ENCODE data around the gene CLMP. TPM values are rescaled to one million over a fixed set of nuclear protein-coding genes. Genes with fewer than 3 reads are reported as not detected.

The CLMP gene
- total and polyA plus RNA-seq, 4 experiments from 2014 or later: 0.41 to 0.97 (median 0.53) TPM

DNA sequence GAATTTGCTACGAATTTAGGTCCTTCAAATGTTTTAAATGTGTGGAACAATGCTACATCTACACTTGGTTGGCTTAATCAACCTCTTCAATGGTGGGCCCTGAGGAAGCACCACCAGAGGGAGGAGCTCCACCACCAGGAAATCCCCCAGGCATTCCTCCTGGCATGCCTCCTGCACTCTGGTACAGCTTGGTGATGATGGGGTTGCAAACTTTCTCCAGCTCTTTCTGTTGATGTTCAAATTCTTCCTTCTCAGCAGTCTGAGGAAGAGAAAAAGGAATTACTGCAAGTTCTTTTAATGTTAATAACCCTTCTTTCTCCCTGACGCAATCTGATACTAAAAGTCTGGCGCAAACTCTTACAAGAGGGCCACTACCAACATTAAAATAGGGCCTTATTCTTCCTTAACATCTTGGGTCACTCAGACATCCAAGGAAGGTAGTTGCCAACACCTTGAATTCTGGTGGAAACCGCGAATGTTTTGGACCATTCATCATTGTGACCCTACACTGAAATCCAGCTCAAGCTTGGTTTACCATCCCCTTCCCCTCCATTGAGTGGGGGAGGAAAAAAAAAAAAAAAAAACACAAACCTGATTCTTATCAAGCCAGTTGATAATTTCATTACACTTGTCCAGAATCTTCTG lies 137.3 kb downstream of the CLMP start:
- H3K4me1 ChIP-seq (ENCODE audit: insufficient read depth, low read length): peaks cover 63% of the 10 kb centered on the region
- peak overlapping the region; percentile 97 to 100 (median 99) for H3K4me3 Mint-ChIP-seq
- H3K9me3 ChIP-seq (ENCODE audit: control insufficient read depth in 1 of 2, low read length in 2 of 2): no peaks in the 10 kb centered on the region
- intact Hi-C loops (cut with micrococcal nuclease): no loop called here
- no peaks in the 10 kb centered on the region for H3K27me3 Mint-ChIP-seq
- peaks cover 51 to 94% (median 64%) of the 10 kb centered on the region in 4 donors for H3K4me1 Mint-ChIP-seq
- peak overlapping the region; percentile 99 for H3K27ac ChIP-seq (ENCODE audit: low read depth, low read length)
- H3K9me3 Mint-ChIP-seq: peaks cover 0 to 12% (median 0%) of the 10 kb centered on the region in 8 donors
- CTCF ChIA-PET (ENCODE audit: partially characterized antibody): interaction anchor here (0.7 to 16.8 kb wide), 10 partner anchors 10 to 376 kb away, joined by 3 to 414 read pairs (median 28); no protein-coding TSS in a partner anchor
- H3K27ac Mint-ChIP-seq: peak overlapping the region; percentile 88 to 99 (median 96)
- POLR2A ChIA-PET (ENCODE audit: partially characterized antibody): interaction anchor here (1.6 to 23.4 kb wide), 6 partner anchors 10 to 312 kb away, joined by 7 to 891 read pairs (median 128); partner anchors contain the start of gene HSPA8
- peak in 1 of 5 donors; percentile 16 for DNase-seq
- peaks cover 73 to 87% of the 10 kb centered on the region in 2 donors for H3K36me3 Mint-ChIP-seq
- H3K36me3 ChIP-seq (ENCODE audit: insufficient read depth, low read length): peaks cover 75% of the 10 kb centered on the region
- H3K27me3 ChIP-seq (ENCODE audit: insufficient read depth, low read length): no peaks in the 10 kb centered on the region
- H3K4me3 ChIP-seq (ENCODE audit: low read length in 2 of 2): peak overlapping the region; percentile 14 to 92

DNA sequence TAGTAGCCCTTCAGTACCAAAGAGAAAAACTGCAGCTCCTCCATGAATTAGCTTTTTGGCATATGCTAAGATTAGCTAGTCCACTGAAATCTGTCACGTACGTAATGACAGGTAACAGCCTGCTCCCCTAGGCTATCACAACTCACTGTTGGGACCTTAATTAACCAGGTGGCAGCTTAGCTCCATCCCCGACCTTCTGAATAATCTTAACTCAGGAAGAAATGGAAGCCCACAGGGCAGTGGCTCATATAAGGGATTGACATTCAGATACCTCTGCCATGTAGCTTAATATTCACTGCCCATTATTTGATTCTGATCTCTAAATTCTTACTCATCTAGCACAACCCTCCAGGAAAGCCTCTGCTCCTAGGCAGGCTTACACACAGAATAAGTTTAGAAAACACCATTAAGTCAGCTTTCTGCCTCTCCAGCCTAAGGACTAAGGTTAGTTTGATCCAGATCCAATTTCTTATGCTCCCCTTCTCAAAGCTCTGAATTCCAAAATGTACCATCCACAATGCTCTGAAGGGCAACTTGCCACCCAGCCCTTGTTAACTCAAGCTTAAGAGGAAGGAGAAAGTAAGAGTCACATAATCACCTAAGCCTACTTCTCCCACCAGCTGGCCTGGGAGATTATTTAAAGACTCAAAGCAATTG lies 138.1 kb downstream of the CLMP start:
- ChIA-PET CTCF (ENCODE audit: partially characterized antibody) (interaction anchor here (0.9 to 16.8 kb wide), 14 partner anchors 9 to 245 kb away, joined by 3 to 414 read pairs (median 8); no protein-coding TSS in a partner anchor), POLR2A (ENCODE audit: partially characterized antibody) (interaction anchor here (1.0 to 23.4 kb wide), 7 partner anchors 10 to 375 kb away, joined by 3 to 891 read pairs (median 19); partner anchors contain the start of gene HSPA8)
- Histone ChIP-seq H3K27ac (ENCODE audit: low read depth, low read length) (peak overlapping the region; percentile 99), H3K4me1 (ENCODE audit: insufficient read depth, low read length) (peaks cover 63% of the 10 kb centered on the region), H3K36me3 (ENCODE audit: insufficient read depth, low read length) (peaks cover 75% of the 10 kb centered on the region), H3K9me3 (ENCODE audit: control insufficient read depth in 1 of 2, low read length in 2 of 2) (no peaks in the 10 kb centered on the region), H3K4me3 (ENCODE audit: low read length in 2 of 2) (peak overlapping the region in 1 of 2 donors; percentile 9), H3K27me3 (ENCODE audit: insufficient read depth, low read length) (no peaks in the 10 kb centered on the region)
- Mint-ChIP-seq H3K27ac (peak overlapping the region; percentile 79 to 97 (median 92)), H3K36me3 (peaks cover 73 to 83% of the 10 kb centered on the region in 2 donors), H3K4me1 (peaks cover 51 to 87% (median 64%) of the 10 kb centered on the region in 4 donors), H3K9me3 (peaks cover 0 to 11% (median 0%) of the 10 kb centered on the region in 8 donors), H3K4me3 (peak overlapping the region; percentile 65 to 100 (median 99)), H3K27me3 (no peaks in the 10 kb centered on the region)
- no peak for DNase-seq
- intact Hi-C loops (cut with micrococcal nuclease): no loop called here

- peaks cover 61% of the 10 kb centered on the region for H3K36me3 ChIP-seq (ENCODE audit: insufficient read depth, low read length)
- DNase-seq: no peak
- H3K27ac Mint-ChIP-seq: peak overlapping the region; percentile 27 to 97 (median 87)
- ChIA-PET CTCF (ENCODE audit: partially characterized antibody) (interaction anchor here (0.6 to 16.8 kb wide), 24 partner anchors 8 to 478 kb away, joined by 3 to 414 read pairs (median 10); partner anchors contain the start of gene HSPA8), POLR2A (ENCODE audit: partially characterized antibody) (interaction anchor here (0.6 to 23.4 kb wide), 9 partner anchors 11 to 399 kb away, joined by 3 to 891 read pairs (median 4); partner anchors contain the start of gene HSPA8)
- H3K9me3 ChIP-seq (ENCODE audit: control insufficient read depth in 1 of 2, low read length in 2 of 2): no peaks in the 10 kb centered on the region
- intact Hi-C loops (cut with micrococcal nuclease): no loop called here
- no peaks in the 10 kb centered on the region for H3K27me3 ChIP-seq (ENCODE audit: insufficient read depth, low read length)
- peaks cover 63% of the 10 kb centered on the region for H3K4me1 ChIP-seq (ENCODE audit: insufficient read depth, low read length)
- H3K4me3 ChIP-seq (ENCODE audit: low read length in 2 of 2): no peak overlapping the region
- peaks cover 57 to 67% of the 10 kb centered on the region in 2 donors for H3K36me3 Mint-ChIP-seq
- H3K27me3 Mint-ChIP-seq: no peaks in the 10 kb centered on the region
- peak overlapping the region; percentile 99 for H3K27ac ChIP-seq (ENCODE audit: low read depth, low read length)
- peaks cover 0 to 8% (median 0%) of the 10 kb centered on the region in 8 donors for H3K9me3 Mint-ChIP-seq
- peak overlapping the region; percentile 20 to 100 (median 72) for H3K4me3 Mint-ChIP-seq
- H3K4me1 Mint-ChIP-seq: peaks cover 51 to 71% (median 58%) of the 10 kb centered on the region in 4 donors
Measured at GRCh38 chr11:123055191-123055901, 139.7 kb downstream of the CLMP start.

DNA sequence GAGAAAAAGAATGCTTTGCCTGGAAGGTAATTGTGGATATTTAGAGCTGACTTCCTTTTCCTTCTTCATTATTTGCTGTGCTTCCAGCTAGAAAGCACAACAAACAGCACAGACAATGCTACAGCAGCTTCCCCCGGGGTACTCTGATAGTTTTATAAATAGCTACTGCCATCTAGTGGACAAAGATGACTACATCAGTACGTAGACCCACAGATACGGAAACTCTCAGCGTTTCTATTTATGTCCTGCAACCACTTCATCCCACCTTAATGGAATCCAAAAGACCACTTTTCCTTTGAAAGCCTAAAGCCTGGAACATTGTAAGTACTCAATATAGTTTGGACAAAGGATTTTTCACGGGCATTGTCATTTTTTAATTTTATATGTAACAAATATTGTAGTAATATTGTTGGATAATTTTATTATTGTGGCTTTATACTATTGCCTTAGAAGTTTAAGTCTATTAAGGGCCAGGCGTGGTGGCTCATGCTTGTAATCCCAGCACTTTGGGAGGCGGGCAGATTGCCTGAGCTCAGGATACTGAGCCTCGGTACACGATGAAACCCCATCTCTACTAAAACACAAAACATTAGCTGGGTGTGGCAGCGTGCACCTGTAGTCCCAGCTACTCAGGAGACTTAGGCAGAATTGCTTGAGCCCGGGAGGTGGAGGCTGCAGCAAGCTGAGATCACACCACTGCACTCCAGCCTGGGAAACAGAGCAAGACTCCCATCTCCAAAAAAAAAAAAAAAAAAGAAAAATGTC lies 140.6 kb downstream of the CLMP start:
- CTCF ChIA-PET (ENCODE audit: partially characterized antibody): interaction anchor here (0.7 to 16.8 kb wide), 40 partner anchors 8 to 1677 kb away, joined by 3 to 414 read pairs (median 6); partner anchors contain the start of gene HSPA8
- H3K4me3 Mint-ChIP-seq: peak overlapping the region in 6 of 8 donors; percentile 52 to 100 (median 86)
- peaks cover 0 to 6% (median 0%) of the 10 kb centered on the region in 8 donors for H3K9me3 Mint-ChIP-seq
- Histone ChIP-seq H3K27me3 (ENCODE audit: insufficient read depth, low read length) (no peaks in the 10 kb centered on the region), H3K36me3 (ENCODE audit: insufficient read depth, low read length) (peaks cover 52% of the 10 kb centered on the region), H3K27ac (ENCODE audit: low read depth, low read length) (no peak overlapping the region), H3K4me3 (ENCODE audit: low read length in 2 of 2) (no peak overlapping the region), H3K4me1 (ENCODE audit: insufficient read depth, low read length) (peaks cover 56% of the 10 kb centered on the region), H3K9me3 (ENCODE audit: control insufficient read depth in 1 of 2, low read length in 2 of 2) (no peaks in the 10 kb centered on the region)
- H3K27me3 Mint-ChIP-seq: no peaks in the 10 kb centered on the region
- peaks cover 46 to 62% (median 51%) of the 10 kb centered on the region in 4 donors for H3K4me1 Mint-ChIP-seq
- peak overlapping the region; percentile 61 to 97 (median 87) for H3K27ac Mint-ChIP-seq
- POLR2A ChIA-PET (ENCODE audit: partially characterized antibody): interaction anchor here (0.6 to 23.4 kb wide), 14 partner anchors 8 to 398 kb away, joined by 3 to 891 read pairs (median 4); partner anchors contain the start of gene HSPA8
- intact Hi-C loops (cut with micrococcal nuclease): loop anchor here (1.0 kb wide), 3 partner anchors 8 to 193 kb away; partner anchors contain the start of gene HSPA8
- DNase-seq: peak; percentile 65 to 72 (median 69)
- H3K36me3 Mint-ChIP-seq: peaks cover 48 to 58% of the 10 kb centered on the region in 2 donors

DNA sequence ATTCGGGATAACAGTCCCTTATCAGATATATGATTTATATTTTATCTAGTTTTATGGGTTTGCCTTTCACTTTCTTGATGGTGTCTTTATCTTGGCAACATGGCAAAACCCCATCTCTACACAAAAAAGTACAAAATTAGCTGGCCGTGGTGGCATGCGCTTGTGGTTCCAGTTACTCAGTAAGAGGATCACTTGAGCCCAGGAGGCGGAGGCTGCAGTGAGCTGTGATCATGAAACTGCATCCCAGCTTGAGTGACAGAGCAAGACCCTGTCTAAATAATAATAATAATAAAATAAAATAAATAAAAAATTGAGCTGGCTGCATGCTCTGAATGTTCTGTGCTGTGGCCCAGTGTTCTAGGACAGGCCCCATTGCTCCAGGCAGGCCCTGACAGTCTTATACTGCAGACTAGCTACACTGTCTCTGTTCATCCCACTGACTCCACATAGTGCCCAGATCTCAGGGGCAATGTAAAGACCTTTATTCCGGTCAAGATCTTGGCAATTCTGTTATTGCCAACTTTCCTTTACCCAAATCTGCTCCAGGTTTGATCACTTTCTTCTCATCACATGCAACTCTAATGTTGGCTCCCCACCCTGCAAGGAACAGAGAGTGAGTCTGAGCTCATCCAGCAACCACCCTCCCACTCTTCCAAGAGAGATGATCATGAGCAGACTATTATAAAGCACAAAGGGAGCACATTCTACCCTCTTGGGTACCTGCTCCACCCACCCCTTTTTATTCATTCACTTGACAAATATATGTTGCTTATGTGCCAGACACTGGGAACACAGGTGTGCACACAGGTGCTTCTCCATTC lies 141.9 kb downstream of the CLMP start:
- intact Hi-C loops (cut with micrococcal nuclease): no loop called here
- H3K9me3 ChIP-seq (ENCODE audit: control insufficient read depth in 1 of 2, low read length in 2 of 2): no peaks in the 10 kb centered on the region
- Mint-ChIP-seq H3K4me3 (no peak overlapping the region), H3K36me3 (peaks cover 35 to 44% of the 10 kb centered on the region in 2 donors), H3K9me3 (peaks cover 0 to 4% (median 0%) of the 10 kb centered on the region in 8 donors), H3K27ac (peak overlapping the region in 5 of 7 donors; percentile 23 to 65 (median 38)), H3K27me3 (no peaks in the 10 kb centered on the region), H3K4me1 (peaks cover 33 to 49% (median 37%) of the 10 kb centered on the region in 4 donors)
- no peak overlapping the region for H3K27ac ChIP-seq (ENCODE audit: low read depth, low read length)
- no peak for DNase-seq
- H3K27me3 ChIP-seq (ENCODE audit: insufficient read depth, low read length): no peaks in the 10 kb centered on the region
- ChIA-PET POLR2A (ENCODE audit: partially characterized antibody) (interaction anchor here (0.9 to 23.4 kb wide), 7 partner anchors 15 to 357 kb away, joined by 3 to 891 read pairs (median 4); partner anchors contain the start of gene HSPA8), CTCF (ENCODE audit: partially characterized antibody) (interaction anchor here (0.8 to 16.8 kb wide), 24 partner anchors 8 to 356 kb away, joined by 3 to 414 read pairs (median 12); partner anchors contain the start of gene HSPA8)
- peaks cover 38% of the 10 kb centered on the region for H3K36me3 ChIP-seq (ENCODE audit: insufficient read depth, low read length)
- H3K4me1 ChIP-seq (ENCODE audit: insufficient read depth, low read length): peaks cover 42% of the 10 kb centered on the region
- H3K4me3 ChIP-seq (ENCODE audit: low read length in 2 of 2): no peak overlapping the region

All from CD4-positive, alpha-beta memory T cell (primary cell).